H1 (cell line): ENCODE measurements around the gene PROX2. TPM values are rescaled to one million over a fixed set of nuclear protein-coding genes. Genes with fewer than 3 reads are reported as not detected.
A peak's percentile ranks its signal among the peaks of the same experiment; 100 is the strongest.

Source experiments
- CTCF ChIA-PET: fragments of 300-600 bp; sonication (Branson Sonifier 250); formaldehyde crosslinking; loops from one replicate; lab custom pipeline; 2021; ENCODE audit not compliant: partially characterized antibody; lab: Charles Lee
- POLR2A ChIA-PET: fragments of 300-600 bp; sonication (Branson Sonifier 250); formaldehyde crosslinking; loops from one replicate; lab custom pipeline; 2021; ENCODE audit warnings: inconsistent platforms; ENCODE audit not compliant: partially characterized antibody; lab: Charles Lee
- DNase-seq, 2 experiments: peaks; one replicate each; pipeline versions ENCODE4 v3.0.0 to v3.0.0-alpha.2; 2010 to 2022; ENCODE audit warnings: low spot score in 2 of 2, low read depth in 1 of 2, mixed read lengths in 1 of 2
- FAIRE-seq: peaks from 2 replicates; lab custom pipeline; 2011; peaks lifted over from hg19 to GRCh38; lab: Jason Lieb, UNC
- H2AFZ ChIP-seq: 2 replicates; pipeline ENCODE4 v1.8.1; 2012; ENCODE audit warnings: low read length, inconsistent platforms
- H2AK5ac ChIP-seq: 2 replicates; pipeline ENCODE4 v1.6.1; 2013; ENCODE audit warnings: low read depth, low read length
- H2BK120ac ChIP-seq: replicated peaks from 2 replicates; pipeline ENCODE3; 2013; ENCODE audit warnings: low read depth, low read length, inconsistent platforms
- H2BK12ac ChIP-seq: 2 replicates; pipeline ENCODE4 v1.6.1; 2013; ENCODE audit warnings: low read depth, low read length
- H2BK15ac ChIP-seq: 2 replicates; pipeline ENCODE4 v1.6.1; 2013; ENCODE audit warnings: low read length
- H2BK20ac ChIP-seq: 2 replicates; pipeline ENCODE4 v1.6.1; 2013; ENCODE audit warnings: low read length
- H2BK5ac ChIP-seq: 2 replicates; pipeline ENCODE4 v1.6.1; 2013; ENCODE audit warnings: low read depth, low read length
- H3K14ac ChIP-seq: 2 replicates; pipeline ENCODE4 v1.6.1; 2013; ENCODE audit warnings: inconsistent platforms; ENCODE audit not compliant: insufficient read length
- H3K18ac ChIP-seq: 2 replicates; pipeline ENCODE4 v1.6.1; 2013; ENCODE audit warnings: low read length; ENCODE audit errors: extremely low read depth
- H3K23ac ChIP-seq: 2 replicates; pipeline ENCODE4 v1.6.1; 2013; ENCODE audit warnings: inconsistent platforms; ENCODE audit not compliant: insufficient read length
- H3K23me2 ChIP-seq: 2 replicates; pipeline ENCODE4 v1.6.1; 2013; ENCODE audit warnings: low read depth, low read length
- H3K27ac ChIP-seq: 2 replicates; pipeline ENCODE4 v1.6.1; 2011; ENCODE audit warnings: low read depth, low read length, inconsistent platforms
- H3K27me3 ChIP-seq, 4 experiments: replicated peaks in 1 of 4; 1 replicate in 1 of 4; 2 replicates in 3 of 4; pipeline versions ENCODE4 v1.6.1 to v1.8.1; 2011 to 2013; ENCODE audit warnings: low read length in 3 of 4, mild to moderate bottlenecking in 3 of 4, inconsistent platforms in 2 of 4, mixed read lengths in 2 of 4, moderate library complexity in 1 of 4; ENCODE audit not compliant: control insufficient read depth in 3 of 4, insufficient read depth in 3 of 4; ENCODE audit errors: extremely low read depth in 1 of 4
- H3K36me3 ChIP-seq, 4 experiments: 2 replicates each; pipeline versions ENCODE4 v1.6.1 to v1.8.1; 2011 to 2013; ENCODE audit warnings: mild to moderate bottlenecking in 4 of 4, low read length in 3 of 4, moderate library complexity in 2 of 4, control low read depth in 1 of 4, inconsistent platforms in 1 of 4; ENCODE audit not compliant: insufficient read depth in 4 of 4, control insufficient read depth in 2 of 4
- H3K4ac ChIP-seq: replicated peaks from 2 replicates; pipeline ENCODE3; 2013; ENCODE audit warnings: low read length, low read depth, mixed read lengths, inconsistent platforms; ENCODE audit not compliant: insufficient read length
- H3K4me1 ChIP-seq, 4 experiments: replicated peaks in 1 of 4; 1 replicate in 1 of 4; 2 replicates in 3 of 4; pipeline versions ENCODE4 v1.6.1 to v1.8.1; 2011 to 2013; ENCODE audit warnings: low read length in 3 of 4, inconsistent platforms in 2 of 4, mixed read lengths in 1 of 4; ENCODE audit not compliant: insufficient read depth in 4 of 4, control insufficient read depth in 3 of 4
- H3K4me2 ChIP-seq, 2 experiments: 2 replicates each; pipeline versions ENCODE4 v1.6.1 to v1.8.1; 2011 to 2013; ENCODE audit warnings: low read depth in 2 of 2, low read length in 2 of 2, control low read depth in 1 of 2, inconsistent platforms in 1 of 2, mild to moderate bottlenecking in 1 of 2; ENCODE audit not compliant: insufficient read depth in 1 of 2
- H3K4me3 ChIP-seq, 4 experiments: fragments of 200-600, 300-600 bp in 1 of 4; sonication (generic), shearing (Covaris generic), sonication (Bioruptor Twin) in 1 of 4; 2 replicates each; pipeline versions ENCODE4 v1.5.1 to v1.8.1; 2011 to 2016; ENCODE audit warnings: low read length in 4 of 4, low read depth in 3 of 4, control low read depth in 2 of 4, inconsistent platforms in 2 of 4, mild to moderate bottlenecking in 2 of 4, mixed read lengths in 1 of 4, moderate library complexity in 1 of 4; ENCODE audit not compliant: insufficient read depth in 2 of 4; ENCODE audit errors: extremely low read depth in 1 of 4
- H3K56ac ChIP-seq: replicated peaks from 2 replicates; pipeline ENCODE3; 2013; ENCODE audit warnings: low read depth, mild to moderate bottlenecking, mixed read lengths, low read length, inconsistent platforms; ENCODE audit not compliant: insufficient read length
- H3K79me1 ChIP-seq: 2 replicates; pipeline ENCODE4 v1.6.1; 2013; ENCODE audit warnings: low read depth, low read length, control low read depth
- H3K79me2 ChIP-seq, 2 experiments: 2 replicates each; pipeline versions ENCODE4 v1.6.1 to v1.8.1; 2012 to 2013; ENCODE audit warnings: low read length in 2 of 2, mild to moderate bottlenecking in 2 of 2, inconsistent platforms in 1 of 2; ENCODE audit not compliant: insufficient read depth in 2 of 2, control insufficient read depth in 1 of 2
- H3K9ac ChIP-seq, 4 experiments: replicated peaks in 1 of 4; 1 replicate in 1 of 4; 2 replicates in 3 of 4; pipeline versions ENCODE4 v1.6.1 to v1.8.1; 2011 to 2013; ENCODE audit warnings: low read depth in 3 of 4, low read length in 3 of 4, control low read depth in 2 of 4, mild to moderate bottlenecking in 2 of 4, moderate library complexity in 2 of 4, inconsistent platforms in 1 of 4; ENCODE audit errors: extremely low read depth in 1 of 4
- H3K9me3 ChIP-seq, 2 experiments: 2 replicates each; pipeline versions ENCODE4 v1.6.1 to v1.8.1; 2012 to 2013; ENCODE audit warnings: mild to moderate bottlenecking in 2 of 2, moderate library complexity in 2 of 2, control low read depth in 1 of 2, inconsistent platforms in 1 of 2, low read depth in 1 of 2, low read length in 1 of 2, mixed read lengths in 1 of 2; ENCODE audit not compliant: insufficient read depth in 2 of 2
- H4K20me1 ChIP-seq, 2 experiments: replicated peaks in 1 of 2; 2 replicates each; pipeline versions ENCODE3 to v1.8.1; 2011 to 2013; ENCODE audit warnings: inconsistent platforms in 2 of 2, low read length in 2 of 2, mild to moderate bottlenecking in 1 of 2; ENCODE audit not compliant: insufficient read depth in 2 of 2, control insufficient read depth in 1 of 2
- H4K5ac ChIP-seq: 2 replicates; pipeline ENCODE4 v1.6.1; 2013; ENCODE audit warnings: low read length, low read depth, mixed read lengths, inconsistent platforms; ENCODE audit not compliant: insufficient read length
- H4K8ac ChIP-seq: 2 replicates; pipeline ENCODE4 v1.8.0; 2013; ENCODE audit warnings: mild to moderate bottlenecking, moderate library complexity, low read length, inconsistent platforms; ENCODE audit not compliant: insufficient read depth; ENCODE audit errors: extremely low read depth
- H4K91ac ChIP-seq: replicated peaks from 2 replicates; pipeline ENCODE3; 2013; ENCODE audit warnings: low read length, mixed read lengths, inconsistent platforms; ENCODE audit not compliant: insufficient read length
- CHD2 ChIP-seq: IDR thresholded peaks from 2 replicates; pipeline ENCODE4 v1.6.1; 2012; ENCODE audit warnings: low read length, improper control_type of control experiment
- HDAC6 ChIP-seq: IDR thresholded peaks from one replicate; pipeline ENCODE4 v1.7.1; 2012; ENCODE audit warnings: low read depth, mild to moderate bottlenecking, inconsistent platforms, low read length, moderate library complexity
- POLR2A ChIP-seq, 2 experiments: IDR thresholded peaks; 1 replicate in 1 of 2; 2 replicates in 1 of 2; pipeline ENCODE4 v1.6.1; 2011; ENCODE audit warnings: low read depth in 2 of 2, low read length in 2 of 2, mild to moderate bottlenecking in 2 of 2; ENCODE audit errors: control extremely low read depth in 1 of 2
- SIX5 ChIP-seq: IDR thresholded peaks from 2 replicates; pipeline ENCODE4 v1.6.1; 2011; ENCODE audit warnings: mild to moderate bottlenecking, low read depth, low read length
- SP2 ChIP-seq: IDR thresholded peaks from 2 replicates; pipeline ENCODE4 v1.6.1; 2012; ENCODE audit warnings: mild to moderate bottlenecking, low read length, inconsistent platforms
- SP4 ChIP-seq: IDR thresholded peaks from 2 replicates; pipeline ENCODE4 v1.6.1; 2012; ENCODE audit warnings: low read length, inconsistent platforms
- WGBS, 2 experiments: shearing (Covaris generic) in 1 of 2; methylation state at CpG; one replicate each; pipeline versions ENCODE4 v1.1.6 to v1.1.7; 2013 to 2015; ENCODE audit warnings: low lambda C conversion rate in 2 of 2, mixed read lengths in 2 of 2, inconsistent platforms in 1 of 2, low coverage in 1 of 2, missing lambda C conversion rate in 1 of 2; ENCODE audit not compliant: insufficient replicate concordance in 2 of 2, insufficient coverage in 1 of 2, insufficient read length in 1 of 2; ENCODE audit errors: extremely low coverage in 1 of 2, missing lambda C conversion rate in 1 of 2; 5-methylcytosine and 5-hydroxymethylcytosine counted together
- polyA plus RNA-seq, 7 experiments: library from polyadenylated mRNA; depleted of rRNA in 3 of 7; stranded (reverse) in 5 of 7; unstranded in 2 of 7; fragments of >200 nt in 5 of 7; fragments of 200-250 nt in 2 of 7; gene quantifications; 1 replicate in 5 of 7; 2 replicates in 1 of 7; 4 replicates in 1 of 7; pipeline versions ENCODE4 v1.2.1 to v1.2.3, GENCODE V29; 2011 to 2013; ENCODE audit warnings: missing spikeins in 2 of 7, mixed read lengths in 2 of 7
- total RNA-seq: library from RNA; stranded (reverse); fragmentation: NEBNext Ultra II Directional; extraction: Animal tissue kit (Norgen Biotek cat#: 25700); gene quantifications from 2 replicates; pipeline ENCODE4 v1.2.1, GENCODE V29; 2021

Gene PROX2
- total and polyA plus RNA-seq, 2 of the 8 experiments (the other 6 are each of a cell fraction or from before 2014, with no cell fraction given), result 0.03 TPM; not detected in 1

GRCh38 chr14:74859757-74860552, 16.0 kb downstream of the PROX2 start:
- Histone ChIP-seq H4K5ac (no peak overlapping the region), H2BK15ac (no peak overlapping the region), H3K27me3 (no peaks in the 10 kb centered on the region), H2BK120ac (no peak overlapping the region), H3K23me2 (no peaks in the 10 kb centered on the region; the same call in 1 of the 2 replicates), H3K27ac (no peak overlapping the region), H3K79me1 (no peaks in the 10 kb centered on the region), H3K4me3 (no peak overlapping the region), H3K79me2 (no peaks in the 10 kb centered on the region), H2AK5ac (no peak overlapping the region), H4K20me1 (no peaks in the 10 kb centered on the region), H3K4ac (no peak overlapping the region), H2AFZ (no peak overlapping the region), H3K9me3 (no peaks in the 10 kb centered on the region), H4K91ac (no peak overlapping the region), H3K18ac (no peak overlapping the region), H2BK20ac (no peak overlapping the region), H2BK5ac (no peak overlapping the region), H3K4me2 (no peak overlapping the region), H4K8ac (no peak overlapping the region), H2BK12ac (peak overlapping the region; percentile 44; the same call in 1 of the 2 replicates), H3K36me3 (no peaks in the 10 kb centered on the region), H3K23ac (no peak overlapping the region), H3K9ac (no peak overlapping the region), H3K4me1 (0 out of 7 replicates have a peak, but pooled peaks cover 0 to 2% (median 0%) of the 10 kb centered on the region in 4 experiments), H3K56ac (no peak overlapping the region), H3K14ac (no peak overlapping the region)
- POLR2A ChIA-PET, result interaction anchor here (0.6 to 8.6 kb wide), 7 partner anchors 16 to 220 kb away, joined by 3 to 80 read pairs (median 3); partner anchors contain the start of genes DLST and PROX2
- CTCF ChIA-PET, result interaction anchor here (0.6 to 18.3 kb wide), 26 partner anchors 9 to 580 kb away, joined by 3 to 509 read pairs (median 6); partner anchors contain the start of genes DLST, PROX2 and RPS6KL1
- TF ChIP-seq SP4 (no peak), CHD2 (no peak), HDAC6 (no peak), SIX5 (no peak), SP2 (no peak), POLR2A (IDR thresholded peaks at IDR 0.05; ENCODE audit: control extremely low read depth in 1 of 2, low read depth in 2 of 2, low read length in 2 of 2) (no peak)
- 84% methylated on average over 10 of the region's 10 CpGs; no CpG with 5 or more reads in 1 of the 2 experiments for WGBS, 2 experiments
- DNase-seq (no peak), FAIRE-seq (no peak)
